Breast epithelium (tissue), 4 donors: Measurements from ENCODE around the gene CDK14. TPM values are rescaled to one million over a fixed set of nuclear protein-coding genes. Genes with fewer than 3 reads are reported as not detected.

ENCODE experiments used
- DNase-seq, 2 donors: peaks; one replicate each; pipeline ENCODE4 v3.0.0-alpha.2; 2019; ENCODE audit warnings: low spot score in 2 of 2
- H3K27ac ChIP-seq, 2 donors: fragments of 200-600 bp; sonication (generic) in 1 of 2; one replicate each; pipeline ENCODE4 v1.5.1; 2016 to 2019; ENCODE audit warnings: mild to moderate bottlenecking in 1 of 2
- H3K27me3 ChIP-seq, 2 donors: fragments of 200-600 bp; sonication (generic) in 1 of 2; one replicate each; pipeline versions ENCODE4 v1.5.1 to v1.6.0; 2017 to 2019; ENCODE audit warnings: control low read depth in 1 of 2, mild to moderate bottlenecking in 1 of 2
- H3K36me3 ChIP-seq: fragments of 200-600 bp; one replicate; pipeline ENCODE4 v1.5.1; 2019
- H3K4me1 ChIP-seq, 2 donors: fragments of 200-600 bp; sonication (generic); one replicate each; pipeline ENCODE4 v1.5.1; 2016 to 2019; ENCODE audit warnings: control low read depth in 1 of 2
- H3K4me3 ChIP-seq, 3 donors: fragments of 200-600 bp; sonication (generic); 1 replicate in 2 of 3; 2 replicates in 1 of 3; pipeline ENCODE4 v1.5.1; 2016 to 2019; ENCODE audit warnings: mild to moderate bottlenecking in 3 of 3, moderate library complexity in 2 of 3
- H3K9me3 ChIP-seq, 2 donors: fragments of 200-600 bp; sonication (generic) in 1 of 2; one replicate each; pipeline ENCODE4 v1.5.1; 2016 to 2019; ENCODE audit warnings: control low read depth in 1 of 2
- POLR2A ChIP-seq: fragments of 450-650 bp; IDR thresholded peaks from one replicate; pipeline ENCODE4 v1.6.1; 2016; ENCODE audit warnings: antibody characterized with exemption, mild to moderate bottlenecking, moderate library complexity
- POLR2AphosphoS5 ChIP-seq, 3 donors: sonication (generic); formaldehyde crosslinking; IDR thresholded peaks; one replicate each; pipeline ENCODE4 v1.6.1; 2017; ENCODE audit warnings: antibody characterized with exemption in 3 of 3
- intact Hi-C: fragments of 100-400 bp; cut with DNase I; formaldehyde crosslinking; loops from one replicate; pipeline ENCODE4 v1.15.1; 2023; ENCODE audit warnings: low total_unique reads
- total RNA-seq, 3 donors: library from RNA; depleted of rRNA; stranded (reverse); fragments of >200 nt; gene quantifications; one replicate each; pipeline ENCODE4 v1.1.0, GENCODE V29; 2016
- TF ChIP-seq, protein P1 (sequence below), 3 donors: fragments of 450-650 bp; IDR thresholded peaks; one replicate each; pipeline ENCODE4 v1.5.1; 2016 to 2017; ENCODE audit warnings: antibody characterized with exemption in 3 of 3, mild to moderate bottlenecking in 3 of 3, moderate library complexity in 3 of 3

The CDK14 gene
- total RNA-seq, 3 donors from 2014 or later, result 16.3 to 64.7 (median 29.8) TPM

DNA sequence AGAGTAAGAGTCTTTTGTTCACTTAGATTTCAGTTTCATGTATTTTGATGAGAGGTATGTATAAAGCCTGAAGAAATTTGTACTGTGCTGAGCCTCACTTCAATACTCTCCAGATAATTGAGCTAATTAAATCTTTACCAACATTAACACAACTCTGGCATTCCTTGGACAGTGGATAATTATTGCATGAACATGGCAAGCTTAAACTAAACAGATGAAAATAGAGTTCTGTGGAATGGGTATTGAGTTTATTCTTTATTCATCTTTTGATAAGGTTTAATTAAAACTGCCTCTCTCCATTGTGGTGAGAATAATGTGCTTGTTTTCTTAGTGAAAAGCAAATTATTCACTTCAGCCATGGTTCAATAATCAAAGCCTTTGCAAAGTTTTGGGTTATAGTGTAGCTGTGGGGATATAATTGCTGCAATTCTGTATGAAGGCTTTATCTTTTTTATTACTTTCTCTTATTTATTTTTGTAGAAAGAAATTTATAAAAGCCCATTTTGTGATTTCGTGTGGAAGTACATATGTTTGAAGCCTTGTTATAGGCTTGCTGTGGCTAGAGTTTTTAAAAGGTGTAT, 541.8 kb downstream of the CDK14 start:
- no peaks in the 10 kb centered on the region for H3K27me3 ChIP-seq
- no peak for TF ChIP-seq POLR2AphosphoS5 (IDR thresholded peaks at IDR 0.05)
- no peak for TF ChIP-seq POLR2A
- TF ChIP-seq, protein P1, sequence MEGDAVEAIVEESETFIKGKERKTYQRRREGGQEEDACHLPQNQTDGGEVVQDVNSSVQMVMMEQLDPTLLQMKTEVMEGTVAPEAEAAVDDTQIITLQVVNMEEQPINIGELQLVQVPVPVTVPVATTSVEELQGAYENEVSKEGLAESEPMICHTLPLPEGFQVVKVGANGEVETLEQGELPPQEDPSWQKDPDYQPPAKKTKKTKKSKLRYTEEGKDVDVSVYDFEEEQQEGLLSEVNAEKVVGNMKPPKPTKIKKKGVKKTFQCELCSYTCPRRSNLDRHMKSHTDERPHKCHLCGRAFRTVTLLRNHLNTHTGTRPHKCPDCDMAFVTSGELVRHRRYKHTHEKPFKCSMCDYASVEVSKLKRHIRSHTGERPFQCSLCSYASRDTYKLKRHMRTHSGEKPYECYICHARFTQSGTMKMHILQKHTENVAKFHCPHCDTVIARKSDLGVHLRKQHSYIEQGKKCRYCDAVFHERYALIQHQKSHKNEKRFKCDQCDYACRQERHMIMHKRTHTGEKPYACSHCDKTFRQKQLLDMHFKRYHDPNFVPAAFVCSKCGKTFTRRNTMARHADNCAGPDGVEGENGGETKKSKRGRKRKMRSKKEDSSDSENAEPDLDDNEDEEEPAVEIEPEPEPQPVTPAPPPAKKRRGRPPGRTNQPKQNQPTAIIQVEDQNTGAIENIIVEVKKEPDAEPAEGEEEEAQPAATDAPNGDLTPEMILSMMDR (IDR thresholded peaks at IDR 0.05), result no peak
- no peak for DNase-seq

DNA sequence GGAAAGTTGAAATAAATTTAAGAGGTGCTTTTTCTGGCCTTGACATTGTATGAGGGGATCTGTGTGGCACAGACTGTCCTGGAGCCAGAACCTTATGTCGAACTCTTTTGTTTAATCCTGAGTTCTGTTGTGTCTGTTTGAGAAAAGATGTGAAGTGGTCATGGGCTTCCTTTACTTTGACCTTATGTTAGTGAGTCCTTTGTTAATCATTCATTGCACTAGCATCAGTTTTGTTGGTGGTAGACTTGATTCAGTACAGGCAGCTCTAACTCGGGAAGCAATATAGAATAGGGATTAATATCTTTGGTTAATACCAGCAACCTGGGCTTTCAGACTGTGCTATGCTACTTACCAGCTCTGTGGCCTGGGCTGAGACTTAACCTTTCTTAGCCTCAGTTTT, 544.2 kb downstream of the CDK14 start:
- Histone ChIP-seq H3K36me3 (no peaks in the 10 kb centered on the region), H3K27ac (no peak overlapping the region), H3K9me3 (no peaks in the 10 kb centered on the region), H3K27me3 (no peaks in the 10 kb centered on the region), H3K4me1 (no peaks in the 10 kb centered on the region), H3K4me3 (no peak overlapping the region)
- TF ChIP-seq, protein P1 (IDR thresholded peaks at IDR 0.05), result no peak
- no peak for TF ChIP-seq POLR2AphosphoS5 (IDR thresholded peaks at IDR 0.05)
- TF ChIP-seq POLR2A, result no peak
- DNase-seq, result no peak
- intact Hi-C loops, result no loop called here

More for the DNA sequence above, 541.8 kb downstream of the CDK14 start:
- H3K27ac ChIP-seq, result no peak overlapping the region
- H3K9me3 ChIP-seq, result no peaks in the 10 kb centered on the region
- no peak overlapping the region for H3K4me3 ChIP-seq
- H3K4me1 ChIP-seq, result no peaks in the 10 kb centered on the region
- no peaks in the 10 kb centered on the region for H3K36me3 ChIP-seq
- intact Hi-C loops, result no loop called here

DNA sequence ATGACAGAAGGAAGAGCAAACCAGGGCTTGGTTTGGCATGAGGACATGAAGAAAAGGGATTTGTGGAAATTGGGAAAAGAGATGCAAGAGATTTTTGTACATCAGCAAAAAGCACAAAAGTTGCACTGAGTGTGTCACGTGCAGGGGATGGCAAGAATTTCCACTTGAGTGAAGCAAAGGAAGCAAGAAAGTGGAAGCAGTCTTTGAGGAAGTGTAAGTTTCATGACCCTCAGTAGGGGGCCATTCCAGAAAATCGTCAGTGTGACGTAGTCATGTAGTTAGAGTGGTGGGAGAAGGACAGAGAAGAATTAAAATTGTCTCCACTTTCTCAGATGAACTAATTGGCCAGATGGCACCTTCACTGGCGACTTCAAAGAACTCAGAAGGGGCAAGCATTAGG, 544.9 kb downstream of the CDK14 start:
- no peaks in the 10 kb centered on the region for H3K9me3 ChIP-seq
- no peak overlapping the region for H3K27ac ChIP-seq
- H3K36me3 ChIP-seq, result no peaks in the 10 kb centered on the region
- no peak for DNase-seq
- TF ChIP-seq POLR2AphosphoS5 (IDR thresholded peaks at IDR 0.05) (no peak), POLR2A (no peak)
- TF ChIP-seq, protein P1 (IDR thresholded peaks at IDR 0.05), result no peak
- no peaks in the 10 kb centered on the region for H3K4me1 ChIP-seq
- no peaks in the 10 kb centered on the region for H3K27me3 ChIP-seq
- intact Hi-C loops, result no loop called here
- H3K4me3 ChIP-seq, result no peak overlapping the region

DNA sequence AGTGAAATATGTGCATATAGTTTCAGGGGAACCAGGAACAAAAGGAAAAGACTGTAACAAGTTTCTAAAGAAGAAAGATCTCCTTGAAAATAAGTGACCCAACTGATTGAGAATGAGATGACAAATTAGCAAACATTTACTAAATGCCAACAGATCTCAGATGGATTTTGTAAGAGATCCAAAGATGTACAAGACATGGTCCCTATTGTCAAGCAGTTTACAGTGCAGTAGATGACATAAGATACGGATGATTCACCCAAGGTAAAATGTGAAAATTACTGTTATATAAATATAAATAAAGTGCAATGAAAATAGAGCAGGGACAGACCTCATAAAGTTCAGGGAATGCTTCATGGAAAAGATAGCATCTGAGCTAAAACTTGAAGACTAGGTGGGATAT, 546.6 kb downstream of the CDK14 start:
- TF ChIP-seq, protein P1 (IDR thresholded peaks at IDR 0.05), result no peak
- TF ChIP-seq POLR2AphosphoS5 (IDR thresholded peaks at IDR 0.05) (no peak), POLR2A (no peak)
- intact Hi-C loops, result no loop called here
- DNase-seq, result no peak
- Histone ChIP-seq H3K4me3 (no peak overlapping the region), H3K9me3 (no peaks in the 10 kb centered on the region), H3K36me3 (no peaks in the 10 kb centered on the region), H3K27ac (no peak overlapping the region), H3K27me3 (no peaks in the 10 kb centered on the region), H3K4me1 (no peaks in the 10 kb centered on the region)

DNA sequence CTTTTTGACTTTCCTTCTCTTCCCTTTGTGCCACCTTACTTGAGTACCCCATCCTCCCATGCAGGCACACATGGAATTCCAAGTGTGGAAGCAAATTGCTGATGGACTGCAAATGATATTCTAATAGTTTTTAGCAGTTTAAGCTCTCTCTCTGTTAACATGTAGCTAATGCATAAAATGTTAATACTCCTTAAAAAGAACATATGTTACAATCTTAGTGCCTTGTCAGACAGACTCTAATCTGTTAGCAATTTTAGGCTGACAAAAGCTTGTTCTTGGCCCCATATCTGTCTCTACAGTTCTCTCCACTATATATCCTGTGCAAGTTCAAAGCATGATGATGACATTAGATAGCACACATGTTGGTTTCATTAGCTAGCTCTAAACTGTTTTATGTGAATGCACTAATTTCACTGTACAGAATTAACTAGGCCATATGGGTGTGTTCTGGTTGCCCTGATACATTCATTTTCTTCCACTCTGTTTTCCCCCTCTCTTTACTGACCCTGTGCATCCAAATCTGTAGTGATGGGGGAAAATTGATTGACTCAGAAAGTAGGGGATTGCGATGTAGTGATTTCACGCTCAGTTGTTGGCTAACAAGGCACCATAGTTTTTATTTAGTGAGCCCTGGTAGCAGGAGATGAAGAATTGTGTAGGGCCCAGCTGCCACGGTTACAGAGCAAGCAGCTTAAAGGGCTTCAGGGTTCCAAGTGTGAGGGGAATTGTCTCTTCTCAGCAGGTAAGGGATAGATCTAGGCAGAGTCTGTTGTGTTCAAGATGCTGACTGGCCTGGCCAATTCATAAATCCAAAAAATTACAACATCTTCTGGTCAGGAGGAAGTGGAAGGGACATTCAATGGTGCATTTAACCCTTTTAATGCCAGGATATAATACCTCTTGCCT, 553.5 kb downstream of the CDK14 start:
- no peaks in the 10 kb centered on the region for H3K36me3 ChIP-seq
- TF ChIP-seq, protein P1 (IDR thresholded peaks at IDR 0.05), result no peak
- TF ChIP-seq POLR2A (no peak), POLR2AphosphoS5 (IDR thresholded peaks at IDR 0.05) (no peak)
- no peak overlapping the region for H3K4me3 ChIP-seq
- H3K27ac ChIP-seq, result no peak overlapping the region
- no peaks in the 10 kb centered on the region for H3K27me3 ChIP-seq
- H3K4me1 ChIP-seq, result no peaks in the 10 kb centered on the region
- DNase-seq, result no peak
- H3K9me3 ChIP-seq, result no peaks in the 10 kb centered on the region
- intact Hi-C loops, result loop anchor here (5.0 to 10.0 kb wide), 2 partner anchors 708 to 1575 kb away; no protein-coding TSS in a partner anchor
